SK-N-SH (cell line): ENCODE measurements around the gene CKAP2L. TPM values are rescaled to one million over a fixed set of nuclear protein-coding genes. Genes with fewer than 3 reads are reported as not detected.

Experiments
- CTCF ChIA-PET: fragments of 300-600, 350-600 bp; formaldehyde crosslinking; extraction: SDS; loops from one replicate; lab custom pipeline; 2021; lab: Yijun Ruan, JAX
- POLR2A ChIA-PET: fragments of 350-600 bp; sonication (Branson Sonifier 250); formaldehyde crosslinking; extraction: SDS; loops from one replicate; lab custom pipeline; 2020; ENCODE audit warnings: antibody characterized with exemption, inconsistent platforms; lab: Yijun Ruan, JAX
- DNase-seq: peaks from one replicate; pipeline ENCODE4 v3.0.0; 2012
- H2AFZ ChIP-seq: fragments of 200-600 bp; sonication (generic); 2 replicates; pipeline ENCODE4 v1.8.1; 2016; ENCODE audit warnings: antibody characterized with exemption, mild to moderate bottlenecking, low read depth
- H3F3A ChIP-seq: fragments of 200-600 bp; sonication (generic); replicated peaks from 2 replicates; pipeline ENCODE3; 2016; ENCODE audit warnings: antibody characterized with exemption, mild to moderate bottlenecking; ENCODE audit not compliant: insufficient read depth
- H3K27ac ChIP-seq, 2 experiments: fragments of 200-500 bp in 1 of 2; fragments of 200-600 bp in 1 of 2; sonication (Bioruptor generic) in 1 of 2; sonication (generic), shearing (Covaris generic) in 1 of 2; 2 replicates each; pipeline versions ENCODE4 v1.5.1 to v1.6.1; 2014 to 2016; ENCODE audit warnings: low read depth in 2 of 2, inconsistent platforms in 1 of 2, low read length in 1 of 2, mild to moderate bottlenecking in 1 of 2, mixed read lengths in 1 of 2
- H3K27me3 ChIP-seq: fragments of 200-600 bp; sonication (generic), shearing (Covaris generic); 2 replicates; pipeline ENCODE4 v1.6.1; 2016; ENCODE audit warnings: mixed run types; ENCODE audit not compliant: insufficient read depth
- H3K36me3 ChIP-seq, 2 experiments: fragments of 200-500 bp in 1 of 2; fragments of 200-600 bp in 1 of 2; sonication (Bioruptor generic) in 1 of 2; sonication (generic) in 1 of 2; replicated peaks in 1 of 2; 2 replicates each; pipeline versions ENCODE3 to v1.5.1; 2014 to 2016; ENCODE audit warnings: low read length in 1 of 2, mild to moderate bottlenecking in 1 of 2; ENCODE audit not compliant: insufficient read depth in 2 of 2, control insufficient read depth in 1 of 2
- H3K4me1 ChIP-seq, 2 experiments: fragments of 200-500 bp in 1 of 2; fragments of 200-600 bp in 1 of 2; sonication (Bioruptor generic) in 1 of 2; sonication (generic), shearing (Covaris generic) in 1 of 2; 2 replicates each; pipeline versions ENCODE4 v1.5.1 to v1.6.1; 2014 to 2016; ENCODE audit warnings: low read depth in 1 of 2, low read length in 1 of 2, mixed run types in 1 of 2; ENCODE audit not compliant: insufficient read depth in 2 of 2, control insufficient read depth in 1 of 2
- H3K4me2 ChIP-seq: fragments of 200-600 bp; sonication (generic), shearing (Covaris generic); 2 replicates; pipeline ENCODE4 v1.6.1; 2017; ENCODE audit warnings: mixed run types
- H3K4me3 ChIP-seq, 2 experiments: fragments of 200-500 bp in 1 of 2; fragments of 200-600 bp in 1 of 2; sonication (Bioruptor generic) in 1 of 2; sonication (generic), shearing (Covaris generic) in 1 of 2; 2 replicates each; pipeline versions ENCODE4 v1.5.1 to v1.8.1; 2014 to 2016; ENCODE audit warnings: low read depth in 2 of 2, inconsistent platforms in 1 of 2, low read length in 1 of 2, mild to moderate bottlenecking in 1 of 2, mixed read lengths in 1 of 2, moderate library complexity in 1 of 2
- H3K79me2 ChIP-seq: fragments of 200-600 bp; sonication (generic); 2 replicates; pipeline ENCODE4 v1.8.1; 2017; ENCODE audit warnings: mild to moderate bottlenecking; ENCODE audit not compliant: insufficient read depth
- H3K9ac ChIP-seq: fragments of 200-600 bp; sonication (generic); 2 replicates; pipeline ENCODE4 v1.6.1; 2017; ENCODE audit warnings: mixed run types
- H3K9me2 ChIP-seq: fragments of 200-600 bp; sonication (generic); 2 replicates; pipeline ENCODE4 v1.6.1; 2017; ENCODE audit warnings: mixed run types
- H3K9me3 ChIP-seq: fragments of 200-600 bp; sonication (generic); 2 replicates; pipeline ENCODE4 v1.6.1; 2017; ENCODE audit warnings: mixed run types, mild to moderate bottlenecking, moderate library complexity
- H4K20me1 ChIP-seq: fragments of 200-600 bp; sonication (generic); 2 replicates; pipeline ENCODE4 v1.6.1; 2017; ENCODE audit warnings: mild to moderate bottlenecking, mixed run types; ENCODE audit not compliant: insufficient read depth
- CHD2 ChIP-seq: fragments of 150-350 bp; IDR thresholded peaks from 2 replicates; pipeline ENCODE4 v1.6.1; 2018; ENCODE audit warnings: low read length; ENCODE audit not compliant: partially characterized antibody
- EP300 ChIP-seq, 2 experiments: IDR thresholded peaks; 2 replicates each; pipeline versions ENCODE4 v1.4.0 to v1.6.1; 2012; ENCODE audit warnings: borderline replicate concordance in 1 of 2, low read depth in 1 of 2, low read length in 1 of 2
- EZH2phosphoT487 ChIP-seq: fragments of 200-600 bp; sonication (generic); IDR thresholded peaks from 2 replicates; pipeline ENCODE4 v1.6.1; 2017; ENCODE audit warnings: low read depth, mixed run types, mild to moderate bottlenecking, antibody characterized with exemption, moderate library complexity, borderline replicate concordance
- FOSL2 ChIP-seq: IDR thresholded peaks from 2 replicates; pipeline ENCODE4 v1.4.0; 2012; ENCODE audit warnings: low read depth, mild to moderate bottlenecking, moderate library complexity, borderline replicate concordance
- FOXM1 ChIP-seq: IDR thresholded peaks from 2 replicates; pipeline ENCODE4 v1.4.0; 2012; ENCODE audit warnings: low read depth, mild to moderate bottlenecking
- JUND ChIP-seq: IDR thresholded peaks from 2 replicates; pipeline ENCODE4 v1.4.0; 2012
- MEF2A ChIP-seq: IDR thresholded peaks from 2 replicates; pipeline ENCODE4 v1.4.0; 2012; ENCODE audit warnings: low read depth, borderline replicate concordance
- NFIC ChIP-seq: IDR thresholded peaks from 2 replicates; pipeline ENCODE4 v1.4.0; 2012; ENCODE audit warnings: borderline replicate concordance
- RAD21 ChIP-seq: IDR thresholded peaks from 2 replicates; pipeline ENCODE4 v1.6.1; 2012; ENCODE audit warnings: mild to moderate bottlenecking, low read length
- RCOR1 ChIP-seq: fragments of 150-350 bp; IDR thresholded peaks from 2 replicates; pipeline ENCODE4 v1.6.1; 2017; ENCODE audit warnings: antibody characterized with exemption, low read length
- RXRA ChIP-seq: IDR thresholded peaks from 2 replicates; pipeline ENCODE4 v1.4.0; 2012; ENCODE audit warnings: low read depth, mild to moderate bottlenecking, borderline replicate concordance
- SIN3A ChIP-seq: IDR thresholded peaks from 2 replicates; pipeline ENCODE4 v1.6.1; 2012; ENCODE audit warnings: low read depth, mild to moderate bottlenecking, low read length, moderate library complexity, borderline replicate concordance
- TCF12 ChIP-seq: IDR thresholded peaks from 2 replicates; pipeline ENCODE4 v1.4.0; 2012
- TEAD4 ChIP-seq: IDR thresholded peaks from 2 replicates; pipeline ENCODE4 v1.4.0; 2012; ENCODE audit warnings: mild to moderate bottlenecking, borderline replicate concordance; ENCODE audit not compliant: insufficient read depth
- YY1 ChIP-seq: IDR thresholded peaks from 2 replicates; pipeline ENCODE4 v1.4.0; 2012; ENCODE audit warnings: low read depth, mild to moderate bottlenecking
- WGBS: methylation state at CpG from one replicate; pipeline ENCODE4 v1.1.6; 2017; ENCODE audit warnings: low lambda C conversion rate; 5-methylcytosine and 5-hydroxymethylcytosine counted together
- polyA plus RNA-seq, 3 experiments: library from polyadenylated mRNA; depleted of rRNA; stranded (reverse); fragments of >200 nt; gene quantifications; 2 replicates each; pipeline ENCODE4 v1.2.3, GENCODE V29; 2012
- TF ChIP-seq, protein P1 (sequence below): IDR thresholded peaks from 2 replicates; pipeline ENCODE4 v1.4.0; 2012; ENCODE audit warnings: low read depth
- TF ChIP-seq, protein P2 (sequence below): fragments of 150-350 bp; IDR thresholded peaks from 2 replicates; pipeline ENCODE4 v1.6.1; 2017; ENCODE audit warnings: antibody characterized with exemption, low read length, low read depth, borderline replicate concordance
- TF ChIP-seq, protein P3 (sequence below): IDR thresholded peaks from 2 replicates; pipeline ENCODE4 v1.4.0; 2012; ENCODE audit warnings: low read depth, borderline replicate concordance
- TF ChIP-seq, protein P4 (sequence below): fragments of 150-350 bp; IDR thresholded peaks from 2 replicates; pipeline ENCODE4 v1.6.1; 2016; ENCODE audit warnings: mild to moderate bottlenecking, low read depth, low read length

The CKAP2L gene
- polyA plus RNA-seq, 1 of the 3 experiments (the other 2 are of a cell fraction), result 2.9 TPM

DNA sequence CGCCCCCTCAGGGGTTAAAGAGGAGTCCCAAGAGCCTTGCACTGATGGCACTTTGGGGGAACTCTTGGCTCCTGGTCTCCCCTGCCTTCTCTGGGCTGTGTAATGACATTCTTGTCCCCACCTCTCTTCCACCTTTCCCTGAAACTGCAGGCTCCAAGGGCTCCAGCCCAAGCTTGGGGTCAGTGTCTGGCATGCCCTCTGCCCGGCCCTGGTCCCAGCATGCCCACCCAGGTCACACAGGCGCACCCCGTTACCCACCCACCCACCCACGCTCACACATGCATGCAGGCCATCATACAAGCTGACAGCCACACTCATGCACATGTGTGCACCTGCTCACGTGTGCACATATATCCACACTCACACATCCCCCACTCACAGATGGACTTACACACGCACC is 50.5 kb downstream of the CKAP2L start:
- Histone ChIP-seq H4K20me1 (no peaks in the 10 kb centered on the region), H3K79me2 (no peaks in the 10 kb centered on the region), H3K27ac (no peak overlapping the region), H3K4me2 (no peak overlapping the region), H2AFZ (no peak overlapping the region), H3K9me3 (no peaks in the 10 kb centered on the region), H3K4me3 (no peak overlapping the region), H3K27me3 (no peaks in the 10 kb centered on the region; the same call in 1 of the 2 replicates), H3F3A (no peaks in the 10 kb centered on the region), H3K4me1 (no peaks in the 10 kb centered on the region), H3K9ac (no peak overlapping the region), H3K36me3 (no peaks in the 10 kb centered on the region), H3K9me2 (no peaks in the 10 kb centered on the region)
- TF ChIP-seq, protein P1, sequence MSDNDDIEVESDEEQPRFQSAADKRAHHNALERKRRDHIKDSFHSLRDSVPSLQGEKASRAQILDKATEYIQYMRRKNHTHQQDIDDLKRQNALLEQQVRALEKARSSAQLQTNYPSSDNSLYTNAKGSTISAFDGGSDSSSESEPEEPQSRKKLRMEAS, result no peak
- TF ChIP-seq TCF12 (no peak), RCOR1 (no peak), FOXM1 (no peak), MEF2A (no peak), CHD2 (no peak), RAD21 (no peak), NFIC (no peak), SIN3A (no peak), RXRA (no peak), TEAD4 (no peak), YY1 (no peak), EZH2phosphoT487 (no peak), EP300 (IDR thresholded peaks at IDR 0.05; ENCODE audit: borderline replicate concordance in 1 of 2, low read depth in 1 of 2, low read length in 1 of 2) (no peak), JUND (no peak), FOSL2 (no peak)
- TF ChIP-seq, protein P2, sequence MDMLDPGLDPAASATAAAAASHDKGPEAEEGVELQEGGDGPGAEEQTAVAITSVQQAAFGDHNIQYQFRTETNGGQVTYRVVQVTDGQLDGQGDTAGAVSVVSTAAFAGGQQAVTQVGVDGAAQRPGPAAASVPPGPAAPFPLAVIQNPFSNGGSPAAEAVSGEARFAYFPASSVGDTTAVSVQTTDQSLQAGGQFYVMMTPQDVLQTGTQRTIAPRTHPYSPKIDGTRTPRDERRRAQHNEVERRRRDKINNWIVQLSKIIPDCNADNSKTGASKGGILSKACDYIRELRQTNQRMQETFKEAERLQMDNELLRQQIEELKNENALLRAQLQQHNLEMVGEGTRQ, result no peak
- TF ChIP-seq, protein P3, sequence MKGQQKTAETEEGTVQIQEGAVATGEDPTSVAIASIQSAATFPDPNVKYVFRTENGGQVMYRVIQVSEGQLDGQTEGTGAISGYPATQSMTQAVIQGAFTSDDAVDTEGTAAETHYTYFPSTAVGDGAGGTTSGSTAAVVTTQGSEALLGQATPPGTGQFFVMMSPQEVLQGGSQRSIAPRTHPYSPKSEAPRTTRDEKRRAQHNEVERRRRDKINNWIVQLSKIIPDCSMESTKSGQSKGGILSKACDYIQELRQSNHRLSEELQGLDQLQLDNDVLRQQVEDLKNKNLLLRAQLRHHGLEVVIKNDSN, result no peak
- TF ChIP-seq, protein P4, sequence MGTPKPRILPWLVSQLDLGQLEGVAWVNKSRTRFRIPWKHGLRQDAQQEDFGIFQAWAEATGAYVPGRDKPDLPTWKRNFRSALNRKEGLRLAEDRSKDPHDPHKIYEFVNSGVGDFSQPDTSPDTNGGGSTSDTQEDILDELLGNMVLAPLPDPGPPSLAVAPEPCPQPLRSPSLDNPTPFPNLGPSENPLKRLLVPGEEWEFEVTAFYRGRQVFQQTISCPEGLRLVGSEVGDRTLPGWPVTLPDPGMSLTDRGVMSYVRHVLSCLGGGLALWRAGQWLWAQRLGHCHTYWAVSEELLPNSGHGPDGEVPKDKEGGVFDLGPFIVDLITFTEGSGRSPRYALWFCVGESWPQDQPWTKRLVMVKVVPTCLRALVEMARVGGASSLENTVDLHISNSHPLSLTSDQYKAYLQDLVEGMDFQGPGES, result no peak
- DNase-seq, result no peak
- CTCF ChIA-PET, result interaction anchor here (2.5 kb wide), 1 partner anchor 12 kb away, joined by 11 read pairs; no protein-coding TSS in a partner anchor
- 85% methylated on average over 7 of the region's 7 CpGs for WGBS
- POLR2A ChIA-PET, result no interaction called here
